Stomach (tissue), 4 donors: Measurements from ENCODE around the gene AFP.
"Not testable (repeated sequence)": the region's sequence is repeated elsewhere in the genome, so short reads cannot be mapped to it uniquely, and the experiment has no call there.

Experiments
- CTCF ChIP-seq, 7 experiments: fragments of 450-650 bp in 4 of 7; fragments of 200-600 bp in 3 of 7; sonication (generic) in 3 of 7; IDR thresholded peaks; one replicate each; pipeline ENCODE4 v1.5.1; 2016 to 2019; ENCODE audit warnings: antibody characterized with exemption in 7 of 7, control low read depth in 2 of 7, mild to moderate bottlenecking in 1 of 7
- EP300 ChIP-seq: sonication (generic); formaldehyde crosslinking; IDR thresholded peaks from one replicate; pipeline ENCODE4 v1.6.1; 2017; ENCODE audit warnings: antibody characterized with exemption
- POLR2A ChIP-seq, 4 donors: fragments of 450-650 bp; IDR thresholded peaks; one replicate each; pipeline ENCODE4 v1.6.1; 2016; ENCODE audit warnings: antibody characterized with exemption in 4 of 4, control low read depth in 2 of 4, mild to moderate bottlenecking in 1 of 4, moderate library complexity in 1 of 4
- POLR2AphosphoS5 ChIP-seq, 3 donors: sonication (generic); formaldehyde crosslinking; IDR thresholded peaks; one replicate each; pipeline ENCODE4 v1.6.1; 2016; ENCODE audit warnings: antibody characterized with exemption in 3 of 3

DNA sequence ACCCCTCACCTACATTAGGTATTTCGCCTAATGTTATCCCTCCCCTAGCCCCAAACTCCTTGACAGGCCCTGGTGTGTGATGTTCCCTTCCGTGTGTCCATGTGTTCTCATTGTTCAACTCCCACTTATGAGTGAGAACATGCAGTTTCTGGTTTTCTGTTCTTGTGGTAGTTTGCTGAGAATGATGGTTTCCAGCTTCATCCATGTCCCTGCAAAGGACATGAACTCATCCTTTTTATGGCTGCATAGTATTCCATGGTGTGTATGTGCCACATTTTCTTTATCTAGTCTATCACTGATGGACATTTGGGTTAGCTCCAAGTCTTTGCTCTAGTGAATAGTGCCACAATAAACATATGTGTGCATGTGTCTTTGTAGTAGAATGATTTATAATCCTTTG, 46.4 kb upstream of the AFP start:
- not testable (repeated sequence) for TF ChIP-seq POLR2A (IDR thresholded peaks at IDR 0.05); CTCF (IDR thresholded peaks at IDR 0.05); EP300; POLR2AphosphoS5 (IDR thresholded peaks at IDR 0.05)
